HCT116 (cell line): Measurements from ENCODE around the gene HSPA1A. TPM values are rescaled to one million over a fixed set of nuclear protein-coding genes. Genes with fewer than 3 reads are reported as not detected.
"Not testable (repeated sequence)": the region's sequence is repeated elsewhere in the genome, so short reads cannot be mapped to it uniquely, and the experiment has no call there.

Source experiments
- ATAC-seq: fragments of 200-7000 bp; cut with Tn5 transposase; 2 replicates; pipeline ENCODE4 v1.9.1; 2020; ENCODE audit warnings: mild to moderate bottlenecking, moderate library complexity
- BruUV-seq: library from RNA; stranded (reverse); fragments of 400-500 nt; replicated peaks from 2 replicates; lab custom pipeline; 2021; lab: Mats Ljungman, UMichigan
- CTCF ChIA-PET: fragments of 300-600 bp; sonication (Branson Sonifier 250); formaldehyde crosslinking; loops from one replicate; lab custom pipeline; 2021; ENCODE audit warnings: antibody characterized with exemption; lab: Charles Lee
- POLR2A ChIA-PET: fragments of 300-600, 350-600 bp; sonication (Branson Sonifier 250); formaldehyde crosslinking; loops from one replicate; lab custom pipeline; 2021; ENCODE audit warnings: antibody characterized with exemption; lab: Charles Lee
- RAD21 ChIA-PET, 2 experiments: fragments of 300-600 bp; sonication (Branson Sonifier 250); formaldehyde crosslinking; loops; one replicate each; lab custom pipeline; 2023; ENCODE audit warnings: low total read pairs in 2 of 2; ENCODE audit not compliant: uncharacterized antibody in 2 of 2, unreplicated experiment in 2 of 2, low non-redundant PET in 1 of 2; lab: Charles Lee
- DNase-seq: peaks from one replicate; pipeline ENCODE4 v3.0.0-alpha.2; 2010; ENCODE audit warnings: low read depth, low spot score
- H2AFZ ChIP-seq: fragments of 200-600 bp; shearing (Covaris generic), sonication (generic); 2 replicates; pipeline ENCODE4 v1.6.1; 2017; ENCODE audit warnings: low read depth, mixed run types, mixed read lengths, antibody characterized with exemption, low read length; ENCODE audit not compliant: poor library complexity, severe bottlenecking
- H3K27ac ChIP-seq: 2 replicates; pipeline ENCODE4 v1.5.1; 2012; ENCODE audit warnings: low read depth, low read length
- H3K27me3 ChIP-seq: fragments of 200-600 bp; sonication (generic); 2 replicates; pipeline ENCODE4 v1.6.1; 2016; ENCODE audit warnings: mixed run types, low read length, mixed read lengths; ENCODE audit not compliant: insufficient read depth
- H3K36me3 ChIP-seq, 2 experiments: fragments of 200-500 bp in 1 of 2; fragments of 200-600 bp in 1 of 2; sonication (Bioruptor generic) in 1 of 2; sonication (generic) in 1 of 2; 2 replicates each; pipeline versions ENCODE4 v1.5.1 to v1.6.1; 2014 to 2016; ENCODE audit warnings: low read length in 2 of 2, inconsistent platforms in 1 of 2, mixed read lengths in 1 of 2, mixed run types in 1 of 2; ENCODE audit not compliant: insufficient read depth in 2 of 2, control insufficient read depth in 1 of 2
- H3K4me1 ChIP-seq, 2 experiments: fragments of 200-600 bp in 1 of 2; sonication (generic) in 1 of 2; 2 replicates each; pipeline versions ENCODE4 v1.5.1 to v1.6.1; 2012 to 2017; ENCODE audit warnings: low read length in 2 of 2, inconsistent platforms in 1 of 2, mild to moderate bottlenecking in 1 of 2, mixed read lengths in 1 of 2, mixed run types in 1 of 2, moderate library complexity in 1 of 2; ENCODE audit not compliant: insufficient read depth in 2 of 2, control insufficient read depth in 1 of 2
- H3K4me2 ChIP-seq: fragments of 200-600 bp; sonication (generic); 2 replicates; pipeline ENCODE4 v1.6.1; 2017; ENCODE audit warnings: mixed run types, low read length, mixed read lengths
- H3K4me3 ChIP-seq, 2 experiments: fragments of 200-600 bp in 1 of 2; sonication (generic) in 1 of 2; replicated peaks in 1 of 2; 2 replicates each; pipeline ENCODE4 v1.5.1; 2011 to 2016; ENCODE audit warnings: low read length in 2 of 2, control low read depth in 1 of 2, low read depth in 1 of 2, mild to moderate bottlenecking in 1 of 2, mixed read lengths in 1 of 2, mixed run types in 1 of 2
- H3K79me2 ChIP-seq: fragments of 200-600 bp; sonication (generic); 2 replicates; pipeline ENCODE4 v1.6.1; 2017; ENCODE audit warnings: mild to moderate bottlenecking, mixed run types, low read length, moderate library complexity, mixed read lengths; ENCODE audit not compliant: insufficient read depth
- H3K9ac ChIP-seq: fragments of 200-600 bp; sonication (generic); 2 replicates; pipeline ENCODE4 v1.6.1; 2016; ENCODE audit warnings: low read length, mixed read lengths
- H3K9me2 ChIP-seq: fragments of 200-600 bp; sonication (generic), shearing (Covaris generic); 2 replicates; pipeline ENCODE4 v1.6.1; 2017; ENCODE audit warnings: mixed run types, mild to moderate bottlenecking, moderate library complexity; ENCODE audit not compliant: insufficient read depth
- H3K9me3 ChIP-seq, 2 experiments: fragments of 200-500 bp in 1 of 2; fragments of 200-600 bp in 1 of 2; sonication (Bioruptor generic) in 1 of 2; sonication (generic) in 1 of 2; 2 replicates each; pipeline ENCODE4 v1.6.1; 2014 to 2017; ENCODE audit warnings: low read length in 2 of 2, mixed read lengths in 2 of 2, inconsistent platforms in 1 of 2, low read depth in 1 of 2, mild to moderate bottlenecking in 1 of 2, mixed run types in 1 of 2, moderate library complexity in 1 of 2; ENCODE audit not compliant: control insufficient read depth in 1 of 2, insufficient read depth in 1 of 2
- H4K20me1 ChIP-seq: fragments of 200-600 bp; sonication (generic), shearing (Covaris generic); 2 replicates; pipeline ENCODE4 v1.6.1; 2017; ENCODE audit warnings: mixed run types, mild to moderate bottlenecking, moderate library complexity; ENCODE audit not compliant: insufficient read depth
- ATF3 ChIP-seq: IDR thresholded peaks from 2 replicates; pipeline ENCODE4 v1.6.1; 2012
- SIN3A ChIP-seq: IDR thresholded peaks from 2 replicates; pipeline ENCODE4 v1.6.1; 2012; ENCODE audit warnings: low read depth
- SRF ChIP-seq: IDR thresholded peaks from 2 replicates; pipeline ENCODE4 v1.6.1; 2012; ENCODE audit warnings: low read depth
- YY1 ChIP-seq: IDR thresholded peaks from 2 replicates; pipeline ENCODE4 v1.6.1; 2011; ENCODE audit warnings: low read length, low read depth, moderate library complexity, mild to moderate bottlenecking; ENCODE audit not compliant: insufficient replicate concordance; ENCODE audit errors: extremely low read depth
- ZFX ChIP-seq: fragments of 450-650 bp; IDR thresholded peaks from 2 replicates; pipeline ENCODE4 v1.6.1; 2017
- intact Hi-C: fragments of 100-400 bp; cut with micrococcal nuclease; formaldehyde crosslinking; loops from 2 replicates; pipeline ENCODE4 v1.10.0; 2022
- total RNA-seq: library from RNA; stranded (reverse); gene quantifications from one replicate; pipeline ENCODE4 v1.2.1, GENCODE V29; 2021; ENCODE audit not compliant: unreplicated experiment

Gene HSPA1A
- total RNA-seq, 1 experiment from 2014 or later = 5.0 TPM

- DNase-seq, intact Hi-C loops, H4K20me1 ChIP-seq, BruUV-seq, CTCF ChIA-PET, H2AFZ ChIP-seq, ATAC-seq, H3K27ac ChIP-seq, H3K9me2 ChIP-seq, H3K4me3 ChIP-seq, H3K4me2 ChIP-seq, H3K27me3 ChIP-seq, H3K9me3 ChIP-seq, H3K9ac ChIP-seq, RAD21 ChIA-PET: not testable (repeated sequence)
- POLR2A ChIA-PET = interaction anchor here (1.3 to 1.5 kb wide), 2 partner anchors 13 to 26 kb away, joined by 3 to 5 read pairs; partner anchors contain the start of gene HSPA1B
- peaks cover 35% of the 10 kb centered on the region for H3K79me2 ChIP-seq
- peaks cover 6 to 12% of the 10 kb centered on the region in 2 experiments; a peak in 3 of 4 replicates for H3K36me3 ChIP-seq
- peaks cover 8 to 15% of the 10 kb centered on the region in 2 experiments for H3K4me1 ChIP-seq
These were observed 14.1 kb upstream of the HSPA1A start for GRCh38 chr6:31801031-31801927.

- ChIA-PET POLR2A (interaction anchor here (0.5 to 4.8 kb wide), 9 partner anchors 10 to 141 kb away, joined by 3 to 49 read pairs (median 4); partner anchors contain the start of genes GPANK1, HSPA1B and VARS1), RAD21 (no interaction called here), CTCF (interaction anchor here (1.3 to 2.4 kb wide), 3 partner anchors 10 to 68 kb away, joined by 3 to 16 read pairs (median 5); partner anchors contain the start of gene VARS1)
- no peaks in the 10 kb centered on the region for H3K27me3 ChIP-seq
- peak overlapping the region; percentile 33 for H2AFZ ChIP-seq
- no peaks in the 10 kb centered on the region for H3K9me3 ChIP-seq
- H3K27ac ChIP-seq = peak overlapping the region; percentile 85
- no peaks in the 10 kb centered on the region for H3K9me2 ChIP-seq
- TF ChIP-seq SIN3A (no peak), SRF (no peak), ATF3 (no peak), YY1 (no peak), ZFX (no peak)
- H3K79me2 ChIP-seq = peaks cover 40% of the 10 kb centered on the region
- BruUV-seq = TSS peak; percentile 74
- H3K4me3 ChIP-seq = peak overlapping the region; percentile 93 to 94
- H3K36me3 ChIP-seq = peaks cover 3 to 11% of the 10 kb centered on the region in 2 experiments; a peak in 3 of 4 replicates
- intact Hi-C loops = no loop called here
- peaks cover 13 to 16% of the 10 kb centered on the region in 2 experiments for H3K4me1 ChIP-seq
- H3K9ac ChIP-seq = peak overlapping the region; percentile 95
- DNase-seq = no peak
- H4K20me1 ChIP-seq = no peaks in the 10 kb centered on the region
- peak overlapping the region; percentile 98 for H3K4me2 ChIP-seq
- ATAC-seq = peak; percentile 16
These were observed 9.3 kb upstream of the HSPA1A start for GRCh38 chr6:31805939-31806469.
